ENCODE results near the gene ACSL6. TPM values are rescaled to one million over a fixed set of nuclear protein-coding genes. Genes with fewer than 3 reads are reported as not detected.

The ACSL6 gene
- total and polyA plus RNA-seq, 2 experiments from 2014 or later: 1.7 to 2.4 TPM

GRCh38 chr5:131957721-131958441 lies 53.6 kb downstream of the ACSL6 start:
- TF ChIP-seq CTCF (IDR thresholded peaks at IDR 0.05; ENCODE audit: poor library complexity) (no peak), EZH2phosphoT487 (IDR thresholded peaks at IDR 0.05; ENCODE audit: low read depth, severe bottlenecking, unreplicated experiment) (no peak)
- Histone ChIP-seq H3K4me2 (no peak overlapping the region), H3K79me2 (no peaks in the 10 kb centered on the region), H3K27me3 (no peaks in the 10 kb centered on the region), H2AFZ (no peak overlapping the region), H3K9me3 (ENCODE audit: low read depth) (no peaks in the 10 kb centered on the region), H3K4me1 (ENCODE audit: insufficient read depth) (no peaks in the 10 kb centered on the region), H3K27ac (no peak overlapping the region), H3K9me2 (replicated peaks; ENCODE audit: insufficient read depth) (no peaks in the 10 kb centered on the region), H3K4me3 (no peak overlapping the region), H3K36me3 (replicated peaks; ENCODE audit: insufficient read depth, low read depth) (no peaks in the 10 kb centered on the region), H4K20me1 (ENCODE audit: insufficient read depth, poor library complexity, severe bottlenecking) (no peaks in the 10 kb centered on the region)
- DNase-seq (ENCODE audit: low spot score): no peak
- WGBS (ENCODE audit: low lambda C conversion rate, missing lambda C conversion rate): 79% methylated on average over 8 of the region's 8 CpGs

- Histone ChIP-seq H3K36me3 (replicated peaks; ENCODE audit: insufficient read depth, low read depth) (no peaks in the 10 kb centered on the region), H4K20me1 (ENCODE audit: insufficient read depth, poor library complexity, severe bottlenecking) (no peaks in the 10 kb centered on the region), H3K27me3 (no peaks in the 10 kb centered on the region), H2AFZ (no peak overlapping the region), H3K27ac (no peak overlapping the region), H3K9me2 (replicated peaks; ENCODE audit: insufficient read depth) (no peaks in the 10 kb centered on the region), H3K4me2 (no peak overlapping the region), H3K9me3 (ENCODE audit: low read depth) (no peaks in the 10 kb centered on the region), H3K4me3 (no peak overlapping the region), H3K4me1 (ENCODE audit: insufficient read depth) (no peaks in the 10 kb centered on the region), H3K79me2 (no peaks in the 10 kb centered on the region)
- DNase-seq (ENCODE audit: low spot score): no peak
- TF ChIP-seq EZH2 (IDR thresholded peaks at IDR 0.05; ENCODE audit: borderline replicate concordance): no peak
- no peak for TF ChIP-seq EZH2phosphoT487 (IDR thresholded peaks at IDR 0.05; ENCODE audit: low read depth, severe bottlenecking, unreplicated experiment)
- TF ChIP-seq CTCF (IDR thresholded peaks at IDR 0.05; ENCODE audit: poor library complexity): no peak
Measured at GRCh38 chr5:131953969-131954368, 57.5 kb downstream of the ACSL6 start.

GRCh38 chr5:131952301-131952857 lies 59.1 kb downstream of the ACSL6 start:
- no peak overlapping the region for H3K27ac ChIP-seq
- H3K79me2 ChIP-seq: no peaks in the 10 kb centered on the region
- no peaks in the 10 kb centered on the region for H3K4me1 ChIP-seq (ENCODE audit: insufficient read depth)
- H4K20me1 ChIP-seq (ENCODE audit: insufficient read depth, poor library complexity, severe bottlenecking): no peaks in the 10 kb centered on the region
- no peaks in the 10 kb centered on the region for H3K27me3 ChIP-seq
- DNase-seq (ENCODE audit: low spot score): no peak
- no peak overlapping the region for H3K4me2 ChIP-seq
- H3K36me3 ChIP-seq (replicated peaks; ENCODE audit: insufficient read depth, low read depth): no peaks in the 10 kb centered on the region
- no peak overlapping the region for H2AFZ ChIP-seq
- no peaks in the 10 kb centered on the region for H3K9me2 ChIP-seq (replicated peaks; ENCODE audit: insufficient read depth)
- H3K9me3 ChIP-seq (ENCODE audit: low read depth): no peaks in the 10 kb centered on the region
- WGBS (ENCODE audit: low lambda C conversion rate, missing lambda C conversion rate): 53% methylated on average over 3 of the region's 3 CpGs
- H3K4me3 ChIP-seq: no peak overlapping the region
- no peak for TF ChIP-seq CTCF (IDR thresholded peaks at IDR 0.05; ENCODE audit: poor library complexity)
- TF ChIP-seq EZH2phosphoT487 (IDR thresholded peaks at IDR 0.05; ENCODE audit: low read depth, severe bottlenecking, unreplicated experiment): no peak
- no peak for TF ChIP-seq EZH2 (IDR thresholded peaks at IDR 0.05; ENCODE audit: borderline replicate concordance)

Measured in hepatocyte (in vitro differentiated cells).